ENCODE results near the gene MRPS33.

Gene MRPS33

DNA sequence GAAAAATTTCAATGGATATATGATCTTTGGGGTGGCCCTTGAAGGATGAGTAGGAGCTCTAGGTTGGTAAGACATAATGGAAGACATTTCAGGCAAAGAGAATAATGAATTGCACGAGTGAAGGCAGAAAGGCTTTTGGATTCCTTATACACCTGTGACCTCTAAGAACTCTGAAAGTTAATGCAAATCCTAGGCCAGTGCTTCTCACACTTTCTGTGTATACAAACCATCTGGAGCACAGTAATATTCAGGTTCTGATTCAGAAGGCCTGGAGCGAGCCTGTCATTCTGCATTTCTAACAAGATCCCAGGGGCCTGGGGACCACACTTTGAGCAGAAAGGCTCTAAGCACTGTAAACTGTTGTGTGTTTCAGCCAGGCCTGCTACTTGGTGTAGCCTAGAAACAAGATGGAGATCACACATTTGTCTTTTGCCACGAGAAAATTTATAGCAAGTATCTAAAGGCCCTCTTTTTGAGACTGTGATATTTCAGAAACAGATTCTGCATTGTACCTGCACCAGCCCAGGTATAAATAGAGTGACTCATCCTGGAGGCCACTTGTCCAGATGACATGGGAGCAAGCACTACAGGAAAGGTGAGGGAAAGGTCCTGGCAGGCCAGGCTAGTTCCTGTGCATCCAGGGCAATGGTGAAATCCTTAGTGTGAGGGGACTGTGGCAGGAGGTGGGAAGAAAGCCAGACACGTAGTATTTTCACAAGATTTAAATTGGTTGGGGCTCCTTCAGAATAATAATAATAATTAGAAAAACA, 24.4 kb downstream of the MRPS33 start:
- Histone ChIP-seq H2BK5ac (ENCODE audit: low read length) (no peak overlapping the region), H3K27me3 (ENCODE audit: insufficient read depth, low read length, poor library complexity) (no peaks in the 10 kb centered on the region), H2AK5ac (ENCODE audit: low read length) (no peak overlapping the region), H3K79me1 (ENCODE audit: low read length) (no peaks in the 10 kb centered on the region), H3K18ac (ENCODE audit: low read length) (no peak overlapping the region), H3K23ac (ENCODE audit: low read length) (no peak overlapping the region), H3K4me2 (ENCODE audit: low read length) (no peak overlapping the region), H3K4me3 (ENCODE audit: low read length) (no peak overlapping the region), H3K27ac (ENCODE audit: low read depth, low read length) (no peak overlapping the region), H3K79me2 (ENCODE audit: control insufficient read depth, insufficient read depth, low read length) (no peaks in the 10 kb centered on the region), H2BK120ac (ENCODE audit: low read depth, low read length) (no peak overlapping the region), H4K5ac (ENCODE audit: low read length) (no peak overlapping the region), H3K56ac (ENCODE audit: low read length) (no peak overlapping the region), H3K9ac (ENCODE audit: low read length) (no peak overlapping the region), H3K4me1 (ENCODE audit: control insufficient read depth, low read depth, low read length) (no peaks in the 10 kb centered on the region), H3K36me3 (ENCODE audit: control insufficient read depth, insufficient read depth, low read length) (no peaks in the 10 kb centered on the region), H2BK15ac (replicated peaks; ENCODE audit: low read depth) (no peak overlapping the region), H3K4ac (ENCODE audit: low read depth, low read length) (no peak overlapping the region), H4K8ac (ENCODE audit: low read depth, low read length) (no peak overlapping the region)
- WGBS (ENCODE audit: extremely low coverage, insufficient coverage, low lambda C conversion rate): no CpG with 5 or more reads among the region's 4 CpGs
- DNase-seq: no peak

DNA sequence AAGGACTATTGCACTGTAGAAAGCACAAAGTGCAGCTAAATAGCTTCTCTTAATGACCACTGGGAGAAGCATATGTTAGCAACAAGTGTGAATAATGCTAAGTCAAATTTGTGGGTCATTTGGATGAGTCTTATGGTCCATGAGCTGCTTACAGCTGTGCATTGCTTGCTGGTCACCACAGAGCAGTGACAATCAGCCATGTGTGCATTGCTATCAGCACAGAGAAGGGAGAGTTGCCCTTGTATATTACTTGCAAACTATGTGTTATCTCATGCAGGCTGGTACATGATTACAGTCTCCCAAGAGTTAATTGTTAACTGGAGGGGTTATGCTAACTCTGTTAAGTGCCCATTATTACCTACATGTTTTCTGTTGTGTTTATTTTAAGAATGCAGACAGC, 25.7 kb downstream of the MRPS33 start:
- Histone ChIP-seq H3K4me3 (ENCODE audit: low read length) (no peak overlapping the region), H2BK120ac (ENCODE audit: low read depth, low read length) (no peak overlapping the region), H3K56ac (ENCODE audit: low read length) (no peak overlapping the region), H2BK15ac (replicated peaks; ENCODE audit: low read depth) (no peak overlapping the region), H3K9ac (ENCODE audit: low read length) (no peak overlapping the region), H3K18ac (ENCODE audit: low read length) (no peak overlapping the region), H4K8ac (ENCODE audit: low read depth, low read length) (no peak overlapping the region), H3K27ac (ENCODE audit: low read depth, low read length) (no peak overlapping the region), H3K79me1 (ENCODE audit: low read length) (no peaks in the 10 kb centered on the region), H2BK5ac (ENCODE audit: low read length) (no peak overlapping the region), H3K27me3 (ENCODE audit: insufficient read depth, low read length, poor library complexity) (no peaks in the 10 kb centered on the region), H4K5ac (ENCODE audit: low read length) (no peak overlapping the region), H3K36me3 (ENCODE audit: control insufficient read depth, insufficient read depth, low read length) (no peaks in the 10 kb centered on the region), H3K79me2 (ENCODE audit: control insufficient read depth, insufficient read depth, low read length) (no peaks in the 10 kb centered on the region), H3K4ac (ENCODE audit: low read depth, low read length) (no peak overlapping the region), H3K4me1 (ENCODE audit: control insufficient read depth, low read depth, low read length) (no peaks in the 10 kb centered on the region), H2AK5ac (ENCODE audit: low read length) (no peak overlapping the region), H3K23ac (ENCODE audit: low read length) (no peak overlapping the region), H3K4me2 (ENCODE audit: low read length) (no peak overlapping the region)
- peak; percentile 6 for DNase-seq

DNA sequence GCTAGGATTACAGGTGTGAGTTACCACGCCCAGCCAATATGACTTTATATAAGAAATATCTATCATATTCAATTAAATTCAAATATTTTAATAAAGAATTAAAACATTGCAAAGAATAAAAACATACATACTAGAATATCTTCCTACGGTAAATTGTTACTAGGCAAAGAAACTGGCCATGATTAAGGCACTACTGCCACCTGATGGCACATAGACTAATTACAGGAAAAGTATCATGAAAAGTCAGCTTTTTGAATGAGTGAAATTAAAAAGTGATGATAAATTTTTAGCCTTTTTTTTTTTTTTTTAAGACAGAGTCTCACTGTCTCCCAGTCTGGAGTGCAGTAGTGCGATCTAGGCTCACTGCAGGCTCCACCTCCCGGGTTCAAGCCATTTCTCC, 30.9 kb downstream of the MRPS33 start:
- no peaks in the 10 kb centered on the region for H3K79me1 ChIP-seq (ENCODE audit: low read length)
- H3K4me3 ChIP-seq (ENCODE audit: low read length): no peak overlapping the region
- no peaks in the 10 kb centered on the region for H3K4me1 ChIP-seq (ENCODE audit: control insufficient read depth, low read depth, low read length)
- H3K56ac ChIP-seq (ENCODE audit: low read length): no peak overlapping the region
- H3K27ac ChIP-seq (ENCODE audit: low read depth, low read length): no peak overlapping the region
- H3K27me3 ChIP-seq (ENCODE audit: insufficient read depth, low read length, poor library complexity): no peaks in the 10 kb centered on the region
- WGBS (ENCODE audit: extremely low coverage, insufficient coverage, low lambda C conversion rate): no CpG with 5 or more reads among the region's 4 CpGs
- H4K8ac ChIP-seq (ENCODE audit: low read depth, low read length): no peak overlapping the region
- H3K36me3 ChIP-seq (ENCODE audit: control insufficient read depth, insufficient read depth, low read length): no peaks in the 10 kb centered on the region
- peak; percentile 24 for DNase-seq
- H3K18ac ChIP-seq (ENCODE audit: low read length): no peak overlapping the region
- H3K23ac ChIP-seq (ENCODE audit: low read length): no peak overlapping the region
- no peak overlapping the region for H2AK5ac ChIP-seq (ENCODE audit: low read length)
- H3K4me2 ChIP-seq (ENCODE audit: low read length): no peak overlapping the region
- H3K4ac ChIP-seq (ENCODE audit: low read depth, low read length): no peak overlapping the region
- H2BK120ac ChIP-seq (ENCODE audit: low read depth, low read length): no peak overlapping the region
- H3K79me2 ChIP-seq (ENCODE audit: control insufficient read depth, insufficient read depth, low read length): no peaks in the 10 kb centered on the region
- no peak overlapping the region for H2BK15ac ChIP-seq (replicated peaks; ENCODE audit: low read depth)
- H4K5ac ChIP-seq (ENCODE audit: low read length): no peak overlapping the region
- H2BK5ac ChIP-seq (ENCODE audit: low read length): no peak overlapping the region
- no peak overlapping the region for H3K9ac ChIP-seq (ENCODE audit: low read length)

DNA sequence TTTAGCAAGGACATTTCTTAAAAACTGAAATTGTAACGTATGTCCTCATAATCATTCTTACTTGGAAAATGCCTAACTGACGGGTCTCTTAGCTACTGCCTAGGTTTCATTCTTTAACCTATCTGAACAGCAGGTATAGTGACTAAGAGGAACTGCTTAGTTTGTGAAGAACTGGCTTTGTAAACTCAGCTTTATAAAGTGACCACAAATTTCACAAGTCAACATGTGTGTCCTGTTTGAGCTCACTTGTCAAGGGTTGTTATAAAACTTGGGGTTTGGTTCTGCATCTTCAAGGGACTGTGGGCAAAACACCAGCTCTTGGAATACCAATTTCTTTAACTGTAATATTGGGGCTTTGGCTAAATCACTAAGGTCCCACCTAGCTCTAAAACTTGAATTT, 32.2 kb downstream of the MRPS33 start:
- H3K23ac ChIP-seq (ENCODE audit: low read length): no peak overlapping the region
- H4K5ac ChIP-seq (ENCODE audit: low read length): no peak overlapping the region
- H3K79me2 ChIP-seq (ENCODE audit: control insufficient read depth, insufficient read depth, low read length): no peaks in the 10 kb centered on the region
- no peak overlapping the region for H3K4ac ChIP-seq (ENCODE audit: low read depth, low read length)
- H3K36me3 ChIP-seq (ENCODE audit: control insufficient read depth, insufficient read depth, low read length): no peaks in the 10 kb centered on the region
- no peak overlapping the region for H3K18ac ChIP-seq (ENCODE audit: low read length)
- WGBS (ENCODE audit: extremely low coverage, insufficient coverage, low lambda C conversion rate): no CpG with 5 or more reads among the region's 2 CpGs
- no peaks in the 10 kb centered on the region for H3K4me1 ChIP-seq (ENCODE audit: control insufficient read depth, low read depth, low read length)
- no peak overlapping the region for H2BK5ac ChIP-seq (ENCODE audit: low read length)
- H2AK5ac ChIP-seq (ENCODE audit: low read length): no peak overlapping the region
- H3K4me2 ChIP-seq (ENCODE audit: low read length): no peak overlapping the region
- no peak for DNase-seq
- no peak overlapping the region for H3K27ac ChIP-seq (ENCODE audit: low read depth, low read length)
- no peak overlapping the region for H2BK120ac ChIP-seq (ENCODE audit: low read depth, low read length)
- no peaks in the 10 kb centered on the region for H3K79me1 ChIP-seq (ENCODE audit: low read length)
- H2BK15ac ChIP-seq (replicated peaks; ENCODE audit: low read depth): no peak overlapping the region
- H3K9ac ChIP-seq (ENCODE audit: low read length): no peak overlapping the region
- no peaks in the 10 kb centered on the region for H3K27me3 ChIP-seq (ENCODE audit: insufficient read depth, low read length, poor library complexity)
- no peak overlapping the region for H3K56ac ChIP-seq (ENCODE audit: low read length)
- no peak overlapping the region for H3K4me3 ChIP-seq (ENCODE audit: low read length)
- H4K8ac ChIP-seq (ENCODE audit: low read depth, low read length): no peak overlapping the region

DNA sequence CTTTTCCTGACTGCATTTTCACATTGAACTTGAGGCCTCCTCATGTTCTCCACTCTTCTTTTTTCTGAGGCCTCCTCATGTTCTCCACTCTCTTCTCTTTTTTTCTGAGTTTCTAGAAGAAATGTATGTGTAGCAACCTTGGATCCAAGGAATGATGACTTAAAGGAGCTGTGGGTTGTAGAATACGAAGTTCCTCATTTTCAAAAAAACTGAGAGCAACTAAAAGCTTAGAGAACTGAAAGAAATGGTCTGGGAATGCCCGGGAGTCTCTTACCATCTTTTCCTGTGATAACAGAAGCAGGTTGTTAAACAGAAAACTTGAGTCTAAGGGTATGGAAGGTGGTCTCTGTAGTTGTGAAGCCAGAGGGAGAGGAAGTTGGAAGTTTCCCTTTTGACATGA, 32.8 kb downstream of the MRPS33 start:
- no peak overlapping the region for H3K56ac ChIP-seq (ENCODE audit: low read length)
- H2BK15ac ChIP-seq (replicated peaks; ENCODE audit: low read depth): no peak overlapping the region
- no peak for DNase-seq
- no peaks in the 10 kb centered on the region for H3K27me3 ChIP-seq (ENCODE audit: insufficient read depth, low read length, poor library complexity)
- no peaks in the 10 kb centered on the region for H3K4me1 ChIP-seq (ENCODE audit: control insufficient read depth, low read depth, low read length)
- H2AK5ac ChIP-seq (ENCODE audit: low read length): no peak overlapping the region
- no peak overlapping the region for H3K4me2 ChIP-seq (ENCODE audit: low read length)
- no peak overlapping the region for H4K5ac ChIP-seq (ENCODE audit: low read length)
- H4K8ac ChIP-seq (ENCODE audit: low read depth, low read length): no peak overlapping the region
- H3K4ac ChIP-seq (ENCODE audit: low read depth, low read length): no peak overlapping the region
- H3K4me3 ChIP-seq (ENCODE audit: low read length): no peak overlapping the region
- no peaks in the 10 kb centered on the region for H3K79me2 ChIP-seq (ENCODE audit: control insufficient read depth, insufficient read depth, low read length)
- no peak overlapping the region for H2BK5ac ChIP-seq (ENCODE audit: low read length)
- no peaks in the 10 kb centered on the region for H3K79me1 ChIP-seq (ENCODE audit: low read length)
- no peak overlapping the region for H3K9ac ChIP-seq (ENCODE audit: low read length)
- WGBS (ENCODE audit: extremely low coverage, insufficient coverage, low lambda C conversion rate): no CpG with 5 or more reads among the region's 2 CpGs
- H3K18ac ChIP-seq (ENCODE audit: low read length): no peak overlapping the region
- no peaks in the 10 kb centered on the region for H3K36me3 ChIP-seq (ENCODE audit: control insufficient read depth, insufficient read depth, low read length)
- no peak overlapping the region for H3K27ac ChIP-seq (ENCODE audit: low read depth, low read length)
- no peak overlapping the region for H3K23ac ChIP-seq (ENCODE audit: low read length)
- H2BK120ac ChIP-seq (ENCODE audit: low read depth, low read length): no peak overlapping the region

DNA sequence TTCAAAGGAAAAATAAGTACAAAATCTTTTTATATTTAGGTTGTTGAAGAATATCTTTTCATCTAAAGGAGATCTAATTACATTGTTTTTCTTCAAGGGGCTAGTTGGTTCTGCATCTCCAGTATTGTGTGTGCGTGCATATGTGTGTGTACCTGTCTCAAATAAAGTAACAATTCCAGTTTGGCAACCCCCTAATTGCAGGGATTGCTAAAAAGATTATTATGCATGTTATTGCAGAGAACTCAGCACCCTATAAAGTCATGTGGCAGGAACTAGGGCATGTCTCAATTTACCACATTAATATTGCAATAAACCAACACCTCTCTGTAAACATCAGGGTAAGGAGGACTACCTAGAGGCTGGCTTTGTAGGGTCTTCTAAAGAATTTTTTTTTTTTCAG, 37.0 kb downstream of the MRPS33 start:
- H4K5ac ChIP-seq (ENCODE audit: low read length): no peak overlapping the region
- H3K56ac ChIP-seq (ENCODE audit: low read length): no peak overlapping the region
- no peak overlapping the region for H3K23ac ChIP-seq (ENCODE audit: low read length)
- no peak overlapping the region for H2BK5ac ChIP-seq (ENCODE audit: low read length)
- no peaks in the 10 kb centered on the region for H3K79me2 ChIP-seq (ENCODE audit: control insufficient read depth, insufficient read depth, low read length)
- DNase-seq: no peak
- H2AK5ac ChIP-seq (ENCODE audit: low read length): no peak overlapping the region
- H3K27ac ChIP-seq (ENCODE audit: low read depth, low read length): no peak overlapping the region
- H3K4ac ChIP-seq (ENCODE audit: low read depth, low read length): no peak overlapping the region
- no peaks in the 10 kb centered on the region for H3K27me3 ChIP-seq (ENCODE audit: insufficient read depth, low read length, poor library complexity)
- H2BK15ac ChIP-seq (replicated peaks; ENCODE audit: low read depth): no peak overlapping the region
- H3K4me3 ChIP-seq (ENCODE audit: low read length): no peak overlapping the region
- no peaks in the 10 kb centered on the region for H3K36me3 ChIP-seq (ENCODE audit: control insufficient read depth, insufficient read depth, low read length)
- H3K18ac ChIP-seq (ENCODE audit: low read length): no peak overlapping the region
- no peak overlapping the region for H3K4me2 ChIP-seq (ENCODE audit: low read length)
- H2BK120ac ChIP-seq (ENCODE audit: low read depth, low read length): no peak overlapping the region
- no peaks in the 10 kb centered on the region for H3K79me1 ChIP-seq (ENCODE audit: low read length)
- H4K8ac ChIP-seq (ENCODE audit: low read depth, low read length): no peak overlapping the region
- no CpG with 5 or more reads among the region's 1 CpG for WGBS (ENCODE audit: extremely low coverage, insufficient coverage, low lambda C conversion rate)
- no peak overlapping the region for H3K9ac ChIP-seq (ENCODE audit: low read length)
- H3K4me1 ChIP-seq (ENCODE audit: control insufficient read depth, low read depth, low read length): no peaks in the 10 kb centered on the region
